ENCODE results near the gene CARNS1. TPM values are rescaled to one million over a fixed set of nuclear protein-coding genes. Genes with fewer than 3 reads are reported as not detected.

The CARNS1 gene
- total RNA-seq, 1 donor from 2014 or later = 0.23 TPM

- Mint-ChIP-seq H3K9me3 (ENCODE audit: unreplicated experiment) (no peaks in the 10 kb centered on the region), H3K4me3 (ENCODE audit: unreplicated experiment) (peak overlapping the region; percentile 34), H3K27ac (ENCODE audit: unreplicated experiment) (no peak overlapping the region), H3K4me1 (ENCODE audit: low read depth, unreplicated experiment) (peaks cover 10% of the 10 kb centered on the region), H3K27me3 (ENCODE audit: low read depth, unreplicated experiment) (no peaks in the 10 kb centered on the region), H3K36me3 (ENCODE audit: low read depth, unreplicated experiment) (peaks cover 18% of the 10 kb centered on the region)
- Histone ChIP-seq H3K27ac (ENCODE audit: low read depth, low read length) (no peak overlapping the region), H2AFZ (ENCODE audit: low read depth, low read length) (no peak overlapping the region), H3K36me3 (ENCODE audit: insufficient read depth, low read length) (peaks cover 2% of the 10 kb centered on the region), H3K79me2 (ENCODE audit: insufficient read depth, low read length) (peaks cover 40% of the 10 kb centered on the region), H3K27me3 (ENCODE audit: insufficient read depth, low read length) (no peaks in the 10 kb centered on the region), H4K20me1 (ENCODE audit: insufficient read depth, low read length) (peaks cover 32% of the 10 kb centered on the region), H3K4me3 (ENCODE audit: insufficient read depth, low read depth, low read length) (no peak overlapping the region), H3K9ac (ENCODE audit: low read length) (peak overlapping the region; percentile 23), H3K4me2 (ENCODE audit: low read length) (no peak overlapping the region), H3K9me3 (ENCODE audit: insufficient read depth, low read depth, low read length) (no peaks in the 10 kb centered on the region), H3K4me1 (ENCODE audit: insufficient read depth, low read length) (peaks cover 17% of the 10 kb centered on the region)
- FAIRE-seq = no peak
- TF ChIP-seq CTCF (IDR thresholded peaks at IDR 0.05; ENCODE audit: insufficient read depth, low read depth, low read length) (no peak), EZH2 (IDR thresholded peaks at IDR 0.05; ENCODE audit: insufficient read depth, low read length) (no peak)
- no peak for DNase-seq (ENCODE audit: low read depth)
These were observed 16.6 kb upstream of the CARNS1 start for GRCh38 chr11:67398661-67399563.

- H3K36me3 Mint-ChIP-seq (ENCODE audit: low read depth, unreplicated experiment) = peaks cover 18% of the 10 kb centered on the region
- Histone ChIP-seq H3K36me3 (ENCODE audit: insufficient read depth, low read length) (peaks cover 2% of the 10 kb centered on the region), H3K4me2 (ENCODE audit: low read length) (peak overlapping the region; percentile 98), H3K4me3 (ENCODE audit: insufficient read depth, low read depth, low read length) (peak overlapping the region; percentile 89), H3K27me3 (ENCODE audit: insufficient read depth, low read length) (no peaks in the 10 kb centered on the region), H3K27ac (ENCODE audit: low read depth, low read length) (no peak overlapping the region), H2AFZ (ENCODE audit: low read depth, low read length) (no peak overlapping the region), H4K20me1 (ENCODE audit: insufficient read depth, low read length) (peaks cover 32% of the 10 kb centered on the region), H3K9ac (ENCODE audit: low read length) (peak overlapping the region; percentile 96), H3K79me2 (ENCODE audit: insufficient read depth, low read length) (peaks cover 40% of the 10 kb centered on the region), H3K9me3 (ENCODE audit: insufficient read depth, low read depth, low read length) (no peaks in the 10 kb centered on the region), H3K4me1 (ENCODE audit: insufficient read depth, low read length) (peaks cover 17% of the 10 kb centered on the region)
- no peak for TF ChIP-seq CTCF (IDR thresholded peaks at IDR 0.05; ENCODE audit: insufficient read depth, low read depth, low read length)
- H3K4me1 Mint-ChIP-seq (ENCODE audit: low read depth, unreplicated experiment) = peaks cover 10% of the 10 kb centered on the region
- H3K27me3 Mint-ChIP-seq (ENCODE audit: low read depth, unreplicated experiment) = no peaks in the 10 kb centered on the region
- DNase-seq (ENCODE audit: low read depth) (no peak), FAIRE-seq (no peak)
- peak overlapping the region; percentile 87 for H3K4me3 Mint-ChIP-seq (ENCODE audit: unreplicated experiment)
- H3K9me3 Mint-ChIP-seq (ENCODE audit: unreplicated experiment) = no peaks in the 10 kb centered on the region
- peak overlapping the region; percentile 75 for H3K27ac Mint-ChIP-seq (ENCODE audit: unreplicated experiment)
These were observed 15.1 kb upstream of the CARNS1 start for GRCh38 chr11:67400251-67400941.

All from astrocyte (in vitro differentiated cells and primary cell).